ENCODE results near the gene RPAP3.

Gene RPAP3

GRCh38 chr12:47705566-47706425 lies at the start of gene RPAP3:
Gene RPAP3, minus strand, starts transcription at chr12:47706030. Its CDS starts 3,190 bp downstream, at chr12:47702840.
- Histone ChIP-seq H3K4me3 (peak within 1 kb of the TSS; percentile 100), H3K27ac (peak within 1 kb of the TSS; percentile 82 to 97)
- TF ChIP-seq CTCF (IDR thresholded peaks at IDR 0.05) = peak; percentile 73
- DNase-seq (ENCODE audit: low spot score) = peak; percentile 98

GRCh38 chr12:47754881-47755280 lies 49.1 kb upstream of the RPAP3 start:
- Histone ChIP-seq H3K27ac (peak overlapping the region in 1 of 2 donors; percentile 90), H3K4me3 (peak overlapping the region; percentile 76)
- DNase-seq (ENCODE audit: low spot score) = no peak
- TF ChIP-seq CTCF (IDR thresholded peaks at IDR 0.05) = no peak

GRCh38 chr12:47754126-47754525 lies 48.3 kb upstream of the RPAP3 start:
- TF ChIP-seq CTCF (IDR thresholded peaks at IDR 0.05) = no peak
- Histone ChIP-seq H3K27ac (peak overlapping the region; percentile 59 to 90), H3K4me3 (peak overlapping the region; percentile 51)
- DNase-seq (ENCODE audit: low spot score) = no peak

GRCh38 chr12:47753021-47754001 lies 47.5 kb upstream of the RPAP3 start:
- peak overlapping the region; percentile 59 to 90 for H3K27ac ChIP-seq
- peak; percentile 96 for DNase-seq (ENCODE audit: low spot score)
- peak overlapping the region; percentile 51 for H3K4me3 ChIP-seq
- TF ChIP-seq CTCF (IDR thresholded peaks at IDR 0.05) = no peak

- Histone ChIP-seq H3K27ac (peak overlapping the region; percentile 59 to 90), H3K4me3 (peak overlapping the region; percentile 51)
- no peak for TF ChIP-seq CTCF (IDR thresholded peaks at IDR 0.05)
- DNase-seq (ENCODE audit: low spot score) = no peak
Observed at GRCh38 chr12:47752552-47752951, 46.7 kb upstream of the RPAP3 start.

- TF ChIP-seq CTCF (IDR thresholded peaks at IDR 0.05) = no peak
- no peak for DNase-seq (ENCODE audit: low spot score)
- peak overlapping the region; percentile 59 to 90 for H3K27ac ChIP-seq
- no peak overlapping the region for H3K4me3 ChIP-seq
Observed at GRCh38 chr12:47752121-47752520, 46.3 kb upstream of the RPAP3 start.
